Type B pancreatic cell (in vitro differentiated cells): ENCODE measurements around the gene HOXD1. TPM values are rescaled to one million over a fixed set of nuclear protein-coding genes. Genes with fewer than 3 reads are reported as not detected.

Experiments used
- DNase-seq: peaks from one replicate; pipeline ENCODE4 v3.0.0; 2021; ENCODE audit warnings: mixed read lengths; ENCODE audit not compliant: unreplicated experiment; ENCODE audit errors: extremely low spot score
- H3K27ac Mint-ChIP-seq: 2 replicates; pipeline ENCODE4 v1.8.0; 2021; ENCODE audit warnings: mild to moderate bottlenecking, mixed read lengths
- H3K27me3 Mint-ChIP-seq: 2 replicates; pipeline ENCODE4 v1.8.0; 2021; ENCODE audit warnings: mixed read lengths
- H3K36me3 Mint-ChIP-seq: 2 replicates; pipeline ENCODE4 v1.8.0; 2021; ENCODE audit warnings: mixed read lengths
- H3K4me1 Mint-ChIP-seq: one replicate; pipeline ENCODE4 v1.8.0; 2021; ENCODE audit warnings: mixed read lengths; ENCODE audit not compliant: unreplicated experiment
- H3K4me3 Mint-ChIP-seq: 2 replicates; pipeline ENCODE4 v1.8.0; 2021; ENCODE audit warnings: mild to moderate bottlenecking, mixed read lengths
- H3K9me3 Mint-ChIP-seq: 2 replicates; pipeline ENCODE4 v1.8.0; 2021; ENCODE audit warnings: mixed read lengths
- total RNA-seq: library from RNA; stranded (reverse); gene quantifications from 2 replicates; pipeline ENCODE4 v1.2.1, GENCODE V29; 2021; ENCODE audit warnings: low replicate concordance
- TF ChIP-seq, protein P1 (sequence below): fragments of 200-600 bp; sonication (generic); conservative IDR thresholded peaks from 2 replicates; pipeline ENCODE4 v1.5.0; 2021; ENCODE audit warnings: antibody characterized with exemption, mild to moderate bottlenecking

Gene HOXD1
- total RNA-seq, 1 donor from 2014 or later: 7.7 TPM

DNA sequence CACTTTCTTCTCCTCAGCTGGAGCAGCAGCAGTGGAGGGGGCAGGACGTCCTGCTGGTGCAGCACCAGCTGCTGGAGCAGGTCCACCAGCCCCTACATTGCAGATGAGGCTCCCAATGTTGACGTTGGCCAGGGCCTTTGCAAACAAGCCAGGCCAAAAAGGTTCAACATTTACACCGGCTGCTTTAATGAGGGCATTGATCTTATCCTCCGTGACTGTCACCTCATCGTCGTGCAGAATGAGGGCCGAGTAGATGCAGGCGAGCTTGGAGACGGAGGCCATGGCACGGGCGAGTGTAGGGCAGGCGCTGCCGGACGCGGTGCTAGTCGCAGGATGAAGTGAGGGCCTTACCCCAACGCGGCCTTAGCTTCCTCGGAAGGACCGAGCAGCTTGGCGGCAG, 12.5 kb downstream of the HOXD1 start:
- no peaks in the 10 kb centered on the region for H3K36me3 Mint-ChIP-seq
- TF ChIP-seq, protein P1, sequence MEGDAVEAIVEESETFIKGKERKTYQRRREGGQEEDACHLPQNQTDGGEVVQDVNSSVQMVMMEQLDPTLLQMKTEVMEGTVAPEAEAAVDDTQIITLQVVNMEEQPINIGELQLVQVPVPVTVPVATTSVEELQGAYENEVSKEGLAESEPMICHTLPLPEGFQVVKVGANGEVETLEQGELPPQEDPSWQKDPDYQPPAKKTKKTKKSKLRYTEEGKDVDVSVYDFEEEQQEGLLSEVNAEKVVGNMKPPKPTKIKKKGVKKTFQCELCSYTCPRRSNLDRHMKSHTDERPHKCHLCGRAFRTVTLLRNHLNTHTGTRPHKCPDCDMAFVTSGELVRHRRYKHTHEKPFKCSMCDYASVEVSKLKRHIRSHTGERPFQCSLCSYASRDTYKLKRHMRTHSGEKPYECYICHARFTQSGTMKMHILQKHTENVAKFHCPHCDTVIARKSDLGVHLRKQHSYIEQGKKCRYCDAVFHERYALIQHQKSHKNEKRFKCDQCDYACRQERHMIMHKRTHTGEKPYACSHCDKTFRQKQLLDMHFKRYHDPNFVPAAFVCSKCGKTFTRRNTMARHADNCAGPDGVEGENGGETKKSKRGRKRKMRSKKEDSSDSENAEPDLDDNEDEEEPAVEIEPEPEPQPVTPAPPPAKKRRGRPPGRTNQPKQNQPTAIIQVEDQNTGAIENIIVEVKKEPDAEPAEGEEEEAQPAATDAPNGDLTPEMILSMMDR: no peak
- H3K4me3 Mint-ChIP-seq: no peak overlapping the region
- DNase-seq: no peak
- peaks cover 46% of the 10 kb centered on the region for H3K27me3 Mint-ChIP-seq
- no peaks in the 10 kb centered on the region for H3K4me1 Mint-ChIP-seq
- H3K9me3 Mint-ChIP-seq: no peaks in the 10 kb centered on the region
- H3K27ac Mint-ChIP-seq: no peak overlapping the region

DNA sequence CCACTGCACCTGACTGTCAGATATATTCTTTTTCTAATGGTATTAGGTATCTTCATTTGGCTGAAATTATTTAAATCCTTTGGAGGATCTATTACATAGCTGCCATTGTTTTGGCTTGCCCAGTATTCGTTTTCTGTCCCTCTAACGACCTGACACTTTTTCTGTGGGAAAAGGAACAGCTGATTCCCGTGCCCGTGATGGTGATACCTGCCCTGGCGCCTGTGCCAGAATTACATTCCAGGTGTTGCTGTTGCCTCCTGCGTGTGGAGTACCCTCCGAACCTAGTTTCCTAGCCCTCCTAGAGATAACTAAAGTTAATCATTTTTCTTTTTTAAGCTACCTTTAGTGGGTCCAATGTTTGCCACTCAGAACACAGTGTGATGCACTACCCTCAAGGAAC, 14.0 kb downstream of the HOXD1 start:
- DNase-seq: no peak
- no peak overlapping the region for H3K27ac Mint-ChIP-seq
- H3K4me1 Mint-ChIP-seq: no peaks in the 10 kb centered on the region
- H3K36me3 Mint-ChIP-seq: no peaks in the 10 kb centered on the region
- no peaks in the 10 kb centered on the region for H3K9me3 Mint-ChIP-seq
- peaks cover 39% of the 10 kb centered on the region for H3K27me3 Mint-ChIP-seq
- H3K4me3 Mint-ChIP-seq: no peak overlapping the region
- TF ChIP-seq, protein P1: no peak

- no peak for DNase-seq
- Mint-ChIP-seq H3K36me3 (no peaks in the 10 kb centered on the region), H3K9me3 (no peaks in the 10 kb centered on the region), H3K27ac (no peak overlapping the region), H3K4me3 (no peak overlapping the region), H3K4me1 (no peaks in the 10 kb centered on the region), H3K27me3 (peaks cover 35% of the 10 kb centered on the region)
- TF ChIP-seq, protein P1: no peak
Observed at GRCh38 chr2:176205126-176205525, 16.7 kb downstream of the HOXD1 start.

DNA sequence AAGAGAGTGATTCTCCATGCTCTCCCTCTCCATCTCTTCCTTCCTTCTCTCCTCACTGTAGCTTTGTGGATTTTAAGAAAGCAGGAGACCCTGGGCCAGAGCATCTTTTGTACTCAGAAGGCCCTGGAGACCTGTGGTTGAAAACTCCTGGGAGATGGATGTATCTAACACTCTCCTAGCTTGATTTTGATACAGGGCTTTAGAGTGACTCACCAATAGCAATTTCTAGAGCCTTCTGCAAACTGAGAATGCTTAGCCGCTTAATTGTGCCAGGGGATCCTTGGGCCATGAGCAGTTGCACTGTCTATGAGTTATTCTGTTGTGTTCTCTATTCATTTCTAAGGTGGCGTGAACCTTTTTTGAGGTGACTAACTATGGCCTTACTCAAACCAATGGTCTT, 17.7 kb downstream of the HOXD1 start:
- no peak for DNase-seq
- Mint-ChIP-seq H3K36me3 (no peaks in the 10 kb centered on the region), H3K27ac (no peak overlapping the region), H3K4me3 (no peak overlapping the region), H3K4me1 (no peaks in the 10 kb centered on the region), H3K9me3 (no peaks in the 10 kb centered on the region), H3K27me3 (peaks cover 37% of the 10 kb centered on the region)
- TF ChIP-seq, protein P1: no peak

DNA sequence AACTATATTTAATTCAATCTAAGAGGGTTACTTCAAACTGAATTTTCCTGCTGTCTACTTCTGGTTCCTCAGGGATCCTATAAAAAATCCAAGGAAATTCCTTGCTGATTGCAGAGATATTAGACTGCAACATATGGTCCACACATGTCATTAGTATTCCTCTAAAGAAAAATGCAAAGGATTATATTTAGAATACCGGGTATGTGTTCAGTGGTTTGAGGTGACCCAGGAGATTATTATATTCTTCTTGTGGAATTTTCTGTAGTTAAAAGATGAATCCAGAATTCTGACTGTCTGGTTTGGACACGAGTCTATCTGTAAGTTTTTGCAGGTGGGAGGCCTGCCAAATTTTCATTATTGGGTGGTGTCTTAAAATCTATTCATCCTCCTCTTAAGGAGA, 18.2 kb downstream of the HOXD1 start:
- Mint-ChIP-seq H3K9me3 (no peaks in the 10 kb centered on the region), H3K36me3 (no peaks in the 10 kb centered on the region), H3K4me1 (no peaks in the 10 kb centered on the region), H3K27ac (no peak overlapping the region), H3K27me3 (peaks cover 40% of the 10 kb centered on the region), H3K4me3 (no peak overlapping the region)
- TF ChIP-seq, protein P1: no peak
- DNase-seq: no peak

DNA sequence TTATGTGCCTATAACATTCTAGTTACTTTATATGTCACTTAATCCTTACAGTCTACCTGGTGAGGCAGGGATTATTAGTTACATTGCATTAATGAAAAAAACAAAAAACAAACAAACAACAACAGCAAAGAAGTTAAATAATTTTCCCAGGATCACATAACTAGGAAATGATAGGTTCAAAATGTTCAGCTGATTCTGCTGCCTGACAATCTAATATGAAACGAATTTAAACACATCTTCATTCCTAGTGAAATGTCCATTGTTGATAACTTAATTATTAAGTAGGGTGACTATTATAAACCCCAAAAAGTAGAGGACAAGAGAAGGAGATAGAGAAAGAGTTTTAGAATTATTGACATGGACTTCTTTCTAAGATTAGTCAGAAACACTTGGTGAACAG, 22.6 kb downstream of the HOXD1 start:
- H3K36me3 Mint-ChIP-seq: no peaks in the 10 kb centered on the region
- H3K4me3 Mint-ChIP-seq: no peak overlapping the region
- TF ChIP-seq, protein P1: no peak
- H3K4me1 Mint-ChIP-seq: no peaks in the 10 kb centered on the region
- no peak for DNase-seq
- H3K9me3 Mint-ChIP-seq: no peaks in the 10 kb centered on the region
- H3K27me3 Mint-ChIP-seq: peaks cover 23% of the 10 kb centered on the region
- H3K27ac Mint-ChIP-seq: no peak overlapping the region
